ENCODE data around the gene KMT5B. TPM values are rescaled to one million over a fixed set of nuclear protein-coding genes. Genes with fewer than 3 reads are reported as not detected.

Gene KMT5B
- total RNA-seq, 1 donor from 2014 or later: 38.0 TPM

DNA sequence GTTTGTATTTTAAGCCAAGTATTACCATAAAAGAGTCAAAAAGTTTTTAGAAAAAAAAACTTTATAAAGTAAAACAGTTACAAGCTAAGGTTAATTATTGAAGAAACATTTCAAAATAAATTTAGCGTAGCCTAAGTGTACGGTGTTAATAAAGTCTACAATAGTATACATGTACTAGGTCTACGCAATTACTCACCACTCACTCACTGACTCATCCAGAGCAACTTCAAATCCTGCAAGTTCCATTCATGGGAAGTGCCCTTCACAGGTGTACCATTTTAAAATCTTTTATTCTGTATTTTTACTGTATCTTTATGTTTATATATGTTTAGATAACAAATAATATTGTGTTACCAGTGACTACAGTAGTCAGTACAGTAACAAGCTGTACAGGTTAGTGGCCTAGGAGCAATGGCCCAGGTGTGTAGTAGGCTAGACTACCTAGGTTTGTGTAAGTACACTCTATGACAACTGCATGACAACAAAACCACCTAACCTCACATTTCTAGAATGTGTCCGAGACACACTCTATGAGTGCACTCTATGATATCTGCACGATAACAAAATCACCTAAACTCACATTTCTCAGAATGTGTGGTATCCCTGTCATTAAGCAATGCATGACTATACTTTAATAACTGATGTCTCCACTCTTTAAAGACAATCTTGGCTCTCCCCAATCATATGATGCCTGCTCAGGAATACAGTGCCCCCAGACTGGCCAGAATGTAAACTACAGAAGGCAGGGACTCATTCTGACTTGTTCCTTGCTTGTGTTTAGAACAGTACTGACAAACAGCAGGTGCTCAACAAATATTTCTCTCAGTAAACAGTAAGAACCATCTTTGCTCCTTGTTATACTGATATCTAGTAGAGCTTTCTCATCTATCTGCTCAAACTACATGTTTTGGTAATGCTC is 21.2 kb downstream of the KMT5B start:
- H3K27ac Mint-ChIP-seq (ENCODE audit: unreplicated experiment): no peak overlapping the region
- H3K27me3 ChIP-seq (ENCODE audit: insufficient read depth, low read length): no peaks in the 10 kb centered on the region
- H3K36me3 Mint-ChIP-seq (ENCODE audit: low read depth, unreplicated experiment): no peaks in the 10 kb centered on the region
- H3K4me3 Mint-ChIP-seq (ENCODE audit: unreplicated experiment): no peak overlapping the region
- no peak overlapping the region for H3K9ac ChIP-seq (ENCODE audit: low read length)
- peaks cover 91% of the 10 kb centered on the region for H4K20me1 ChIP-seq (ENCODE audit: insufficient read depth, low read length)
- H3K4me1 Mint-ChIP-seq (ENCODE audit: low read depth, unreplicated experiment): peaks cover 15% of the 10 kb centered on the region
- DNase-seq (ENCODE audit: low read depth): peak; percentile 34
- H3K36me3 ChIP-seq (ENCODE audit: insufficient read depth, low read length): peaks cover 4% of the 10 kb centered on the region
- H3K4me3 ChIP-seq (ENCODE audit: insufficient read depth, low read depth, low read length): no peak overlapping the region
- no peak for FAIRE-seq
- H3K4me2 ChIP-seq (ENCODE audit: low read length): no peak overlapping the region
- TF ChIP-seq, protein P1, sequence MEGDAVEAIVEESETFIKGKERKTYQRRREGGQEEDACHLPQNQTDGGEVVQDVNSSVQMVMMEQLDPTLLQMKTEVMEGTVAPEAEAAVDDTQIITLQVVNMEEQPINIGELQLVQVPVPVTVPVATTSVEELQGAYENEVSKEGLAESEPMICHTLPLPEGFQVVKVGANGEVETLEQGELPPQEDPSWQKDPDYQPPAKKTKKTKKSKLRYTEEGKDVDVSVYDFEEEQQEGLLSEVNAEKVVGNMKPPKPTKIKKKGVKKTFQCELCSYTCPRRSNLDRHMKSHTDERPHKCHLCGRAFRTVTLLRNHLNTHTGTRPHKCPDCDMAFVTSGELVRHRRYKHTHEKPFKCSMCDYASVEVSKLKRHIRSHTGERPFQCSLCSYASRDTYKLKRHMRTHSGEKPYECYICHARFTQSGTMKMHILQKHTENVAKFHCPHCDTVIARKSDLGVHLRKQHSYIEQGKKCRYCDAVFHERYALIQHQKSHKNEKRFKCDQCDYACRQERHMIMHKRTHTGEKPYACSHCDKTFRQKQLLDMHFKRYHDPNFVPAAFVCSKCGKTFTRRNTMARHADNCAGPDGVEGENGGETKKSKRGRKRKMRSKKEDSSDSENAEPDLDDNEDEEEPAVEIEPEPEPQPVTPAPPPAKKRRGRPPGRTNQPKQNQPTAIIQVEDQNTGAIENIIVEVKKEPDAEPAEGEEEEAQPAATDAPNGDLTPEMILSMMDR (IDR thresholded peaks at IDR 0.05; ENCODE audit: insufficient read depth, low read depth, low read length): no peak
- no peak for TF ChIP-seq EZH2 (IDR thresholded peaks at IDR 0.05; ENCODE audit: insufficient read depth, low read length)
- H3K4me1 ChIP-seq (ENCODE audit: insufficient read depth, low read length): no peaks in the 10 kb centered on the region
- H3K9me3 Mint-ChIP-seq (ENCODE audit: unreplicated experiment): no peaks in the 10 kb centered on the region
- peaks cover 97% of the 10 kb centered on the region for H3K79me2 ChIP-seq (ENCODE audit: insufficient read depth, low read length)
- H2AFZ ChIP-seq (ENCODE audit: low read depth, low read length): no peak overlapping the region
- no peaks in the 10 kb centered on the region for H3K27me3 Mint-ChIP-seq (ENCODE audit: low read depth, unreplicated experiment)
- H3K27ac ChIP-seq (ENCODE audit: low read depth, low read length): no peak overlapping the region
- H3K9me3 ChIP-seq (ENCODE audit: insufficient read depth, low read depth, low read length): no peaks in the 10 kb centered on the region

DNA sequence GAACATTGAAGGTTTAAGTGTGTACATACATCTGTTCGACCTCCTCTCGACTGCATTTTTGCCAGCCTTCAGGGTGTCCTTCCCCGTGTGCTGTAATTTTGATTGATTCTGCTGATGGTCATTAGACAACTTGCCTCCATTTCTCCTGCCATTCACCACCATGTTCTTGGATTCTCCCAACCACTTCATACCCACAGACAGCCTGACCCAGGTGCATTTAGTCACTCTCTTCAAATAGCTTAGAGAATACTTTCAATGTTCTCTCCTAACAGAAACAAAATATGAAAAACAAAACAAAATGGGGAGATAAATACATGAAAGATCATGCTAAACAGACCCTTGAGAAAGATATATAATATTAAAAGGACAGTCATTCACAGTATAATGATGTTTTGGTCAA is 23.2 kb downstream of the KMT5B start:
- Histone ChIP-seq H3K4me3 (ENCODE audit: insufficient read depth, low read depth, low read length) (no peak overlapping the region), H3K9me3 (ENCODE audit: insufficient read depth, low read depth, low read length) (no peaks in the 10 kb centered on the region), H4K20me1 (ENCODE audit: insufficient read depth, low read length) (peaks cover 87% of the 10 kb centered on the region), H3K4me1 (ENCODE audit: insufficient read depth, low read length) (no peaks in the 10 kb centered on the region), H2AFZ (ENCODE audit: low read depth, low read length) (no peak overlapping the region), H3K27me3 (ENCODE audit: insufficient read depth, low read length) (no peaks in the 10 kb centered on the region), H3K79me2 (ENCODE audit: insufficient read depth, low read length) (peaks cover 86% of the 10 kb centered on the region), H3K27ac (ENCODE audit: low read depth, low read length) (no peak overlapping the region), H3K36me3 (ENCODE audit: insufficient read depth, low read length) (peaks cover 12% of the 10 kb centered on the region), H3K9ac (ENCODE audit: low read length) (no peak overlapping the region), H3K4me2 (ENCODE audit: low read length) (no peak overlapping the region)
- DNase-seq (ENCODE audit: low read depth) (no peak), FAIRE-seq (no peak)
- H3K27me3 Mint-ChIP-seq (ENCODE audit: low read depth, unreplicated experiment): no peaks in the 10 kb centered on the region
- H3K36me3 Mint-ChIP-seq (ENCODE audit: low read depth, unreplicated experiment): peaks cover 4% of the 10 kb centered on the region
- peaks cover 15% of the 10 kb centered on the region for H3K4me1 Mint-ChIP-seq (ENCODE audit: low read depth, unreplicated experiment)
- no peak overlapping the region for H3K27ac Mint-ChIP-seq (ENCODE audit: unreplicated experiment)
- H3K4me3 Mint-ChIP-seq (ENCODE audit: unreplicated experiment): no peak overlapping the region
- TF ChIP-seq, protein P1 (IDR thresholded peaks at IDR 0.05; ENCODE audit: insufficient read depth, low read depth, low read length): no peak
- no peak for TF ChIP-seq EZH2 (IDR thresholded peaks at IDR 0.05; ENCODE audit: insufficient read depth, low read length)
- no peaks in the 10 kb centered on the region for H3K9me3 Mint-ChIP-seq (ENCODE audit: unreplicated experiment)

GRCh38 chr11:68189082-68189481 is 24.0 kb downstream of the KMT5B start:
- Mint-ChIP-seq H3K36me3 (ENCODE audit: low read depth, unreplicated experiment) (peaks cover 7% of the 10 kb centered on the region), H3K9me3 (ENCODE audit: unreplicated experiment) (no peaks in the 10 kb centered on the region), H3K4me1 (ENCODE audit: low read depth, unreplicated experiment) (peaks cover 15% of the 10 kb centered on the region), H3K27me3 (ENCODE audit: low read depth, unreplicated experiment) (no peaks in the 10 kb centered on the region), H3K4me3 (ENCODE audit: unreplicated experiment) (no peak overlapping the region), H3K27ac (ENCODE audit: unreplicated experiment) (no peak overlapping the region)
- FAIRE-seq (no peak), DNase-seq (ENCODE audit: low read depth) (no peak)
- Histone ChIP-seq H3K9ac (ENCODE audit: low read length) (no peak overlapping the region), H3K79me2 (ENCODE audit: insufficient read depth, low read length) (peaks cover 78% of the 10 kb centered on the region), H3K4me1 (ENCODE audit: insufficient read depth, low read length) (no peaks in the 10 kb centered on the region), H3K36me3 (ENCODE audit: insufficient read depth, low read length) (peaks cover 12% of the 10 kb centered on the region), H3K4me3 (ENCODE audit: insufficient read depth, low read depth, low read length) (no peak overlapping the region), H3K4me2 (ENCODE audit: low read length) (no peak overlapping the region), H2AFZ (ENCODE audit: low read depth, low read length) (no peak overlapping the region), H3K27me3 (ENCODE audit: insufficient read depth, low read length) (no peaks in the 10 kb centered on the region), H4K20me1 (ENCODE audit: insufficient read depth, low read length) (peaks cover 82% of the 10 kb centered on the region), H3K9me3 (ENCODE audit: insufficient read depth, low read depth, low read length) (no peaks in the 10 kb centered on the region), H3K27ac (ENCODE audit: low read depth, low read length) (no peak overlapping the region)
- no peak for TF ChIP-seq EZH2 (IDR thresholded peaks at IDR 0.05; ENCODE audit: insufficient read depth, low read length)
- TF ChIP-seq, protein P1 (IDR thresholded peaks at IDR 0.05; ENCODE audit: insufficient read depth, low read depth, low read length): no peak

Measured in astrocyte (in vitro differentiated cells and primary cell).